Endothelial cell of umbilical vein (primary cell): ENCODE data around the gene CDH19. TPM values are rescaled to one million over a fixed set of nuclear protein-coding genes. Genes with fewer than 3 reads are reported as not detected.

Experiments
- BruUV-seq: library from RNA; stranded (reverse); fragments of 400-500 nt; replicated peaks from 2 replicates; lab custom pipeline; 2021; lab: Mats Ljungman, UMichigan
- CTCF ChIA-PET: fragments of 300-600, 350-600 bp; sonication (Branson Sonifier 250); formaldehyde crosslinking; loops from one replicate; lab custom pipeline; 2021; ENCODE audit warnings: antibody characterized with exemption, inconsistent platforms; lab: Charles Lee
- POLR2A ChIA-PET: fragments of 300-600, 350-600 bp; sonication (Branson Sonifier 250); formaldehyde crosslinking; loops from one replicate; lab custom pipeline; 2021; ENCODE audit warnings: antibody characterized with exemption, inconsistent platforms; lab: Charles Lee
- DNase-seq: peaks from one replicate; pipeline ENCODE4 v3.0.0-alpha.2; 2011; ENCODE audit warnings: low read depth, low spot score
- FAIRE-seq: peaks from 2 replicates; lab custom pipeline; 2011; peaks lifted over from hg19 to GRCh38; lab: Jason Lieb, UNC
- H2AFZ ChIP-seq: 2 replicates; pipeline ENCODE4 v1.6.0; 2012; ENCODE audit warnings: low read depth, low read length, control low read depth, inconsistent platforms
- H3K27ac ChIP-seq: 2 replicates; pipeline ENCODE4 v1.5.1; 2011; ENCODE audit warnings: low read depth, mild to moderate bottlenecking, control low read depth, low read length, moderate library complexity; ENCODE audit not compliant: insufficient read depth
- H3K27me3 ChIP-seq, 2 experiments: 2 replicates each; pipeline versions ENCODE4 v1.6.0 to v1.6.1; 2011; ENCODE audit warnings: low read length in 2 of 2, mixed read lengths in 1 of 2; ENCODE audit not compliant: control insufficient read depth in 2 of 2, insufficient read depth in 2 of 2
- H3K36me3 ChIP-seq, 2 experiments: 2 replicates in 1 of 2; 3 replicates in 1 of 2; pipeline ENCODE4 v1.5.1; 2011; ENCODE audit warnings: low read length in 2 of 2, mild to moderate bottlenecking in 1 of 2, moderate library complexity in 1 of 2; ENCODE audit not compliant: control insufficient read depth in 2 of 2, insufficient read depth in 2 of 2; ENCODE audit errors: extremely low read depth in 1 of 2
- H3K4me1 ChIP-seq: 3 replicates; pipeline ENCODE4 v1.5.1; 2011; ENCODE audit warnings: mild to moderate bottlenecking, low read length; ENCODE audit not compliant: control insufficient read depth, insufficient read depth; ENCODE audit errors: extremely low read depth
- H3K4me2 ChIP-seq: 2 replicates; pipeline ENCODE4 v1.6.1; 2011; ENCODE audit warnings: low read length, control low read depth, mixed read lengths; ENCODE audit not compliant: insufficient read depth
- H3K4me3 ChIP-seq, 3 experiments: fragments of 200-600 bp in 1 of 3; sonication (generic), shearing (Covaris generic) in 1 of 3; replicated peaks in 1 of 3; 2 replicates each; pipeline ENCODE4 v1.5.1; 2011 to 2016; ENCODE audit warnings: control low read depth in 3 of 3, low read length in 3 of 3, mild to moderate bottlenecking in 2 of 3, inconsistent platforms in 1 of 3, low read depth in 1 of 3, moderate library complexity in 1 of 3; ENCODE audit not compliant: insufficient read depth in 1 of 3
- H3K79me2 ChIP-seq: 2 replicates; pipeline ENCODE4 v1.6.0; 2012; ENCODE audit warnings: low read length, inconsistent platforms; ENCODE audit not compliant: control insufficient read depth, insufficient read depth
- H3K9ac ChIP-seq: replicated peaks from 2 replicates; pipeline ENCODE3; 2011; ENCODE audit warnings: low read length, control low read depth; ENCODE audit not compliant: insufficient read depth; ENCODE audit errors: extremely low read depth
- H3K9me1 ChIP-seq: replicated peaks from 3 replicates; pipeline ENCODE4 v1.6.0; 2011; ENCODE audit warnings: mild to moderate bottlenecking, low read length; ENCODE audit not compliant: control insufficient read depth, insufficient read depth; ENCODE audit errors: extremely low read depth
- H3K9me3 ChIP-seq: replicated peaks from 2 replicates; pipeline ENCODE4 v1.5.1; 2012; ENCODE audit warnings: low read length, inconsistent platforms; ENCODE audit not compliant: control insufficient read depth, insufficient read depth
- H4K20me1 ChIP-seq: replicated peaks from 2 replicates; pipeline ENCODE3; 2011; ENCODE audit warnings: mild to moderate bottlenecking, low read length; ENCODE audit not compliant: control insufficient read depth, insufficient read depth; ENCODE audit errors: extremely low read depth
- CTCF ChIP-seq, 2 donors: IDR thresholded peaks; 1 replicate in 1 of 2; 2 replicates in 1 of 2; pipeline ENCODE4 v1.5.1; 2011; ENCODE audit warnings: low read length in 2 of 2, mild to moderate bottlenecking in 2 of 2, moderate library complexity in 2 of 2, control low read depth in 1 of 2, inconsistent platforms in 1 of 2, low read depth in 1 of 2; ENCODE audit not compliant: insufficient read depth in 1 of 2; ENCODE audit errors: extremely low read depth in 1 of 2
- EZH2 ChIP-seq: IDR thresholded peaks from 2 replicates; pipeline ENCODE4 v1.6.1; 2012; ENCODE audit warnings: borderline replicate concordance, low read depth, mild to moderate bottlenecking, moderate library complexity, low read length, inconsistent platforms; ENCODE audit not compliant: severe bottlenecking
- FOS ChIP-seq: IDR thresholded peaks from 2 replicates; pipeline ENCODE4 v1.6.1; 2011; ENCODE audit warnings: mild to moderate bottlenecking, low read length, moderate library complexity, borderline replicate concordance; ENCODE audit not compliant: insufficient read depth
- GATA2 ChIP-seq: IDR thresholded peaks from 2 replicates; pipeline ENCODE4 v1.7.0; 2011; ENCODE audit warnings: low read depth, mild to moderate bottlenecking, moderate library complexity, mixed read lengths, low read length; ENCODE audit not compliant: insufficient read length, insufficient read depth
- JUN ChIP-seq: IDR thresholded peaks from 2 replicates; pipeline ENCODE4 v1.6.1; 2011; ENCODE audit warnings: borderline replicate concordance, low read depth; ENCODE audit not compliant: insufficient read length, insufficient read depth
- MAX ChIP-seq: IDR thresholded peaks from 2 replicates; pipeline ENCODE4 v1.6.1; 2011; ENCODE audit not compliant: insufficient read depth, insufficient read length
- MYC ChIP-seq: IDR thresholded peaks from one replicate; pipeline ENCODE4 v1.6.1; 2011; ENCODE audit warnings: mild to moderate bottlenecking, low read depth, low read length
- POLR2A ChIP-seq: IDR thresholded peaks from 2 replicates; pipeline ENCODE4 v1.6.1; 2012; ENCODE audit warnings: low read depth, mild to moderate bottlenecking, control low read depth, low read length
- POLR2AphosphoS5 ChIP-seq: IDR thresholded peaks from 2 replicates; pipeline ENCODE4 v1.6.1; 2012; ENCODE audit warnings: low read depth, mild to moderate bottlenecking, control low read depth, low read length, moderate library complexity; ENCODE audit not compliant: insufficient read depth
- dilution Hi-C: fragments of 300-500 bp; cut with MboI; formaldehyde crosslinking; loops from one replicate; pipeline ENCODE4 v1.15.0; 2019; ENCODE audit warnings: low sequenced_read_pairs; ENCODE audit not compliant: extremely low pct_ligation_motif_present
- intact Hi-C: fragments of 100-400 bp; cut with micrococcal nuclease; formaldehyde crosslinking; loops from one replicate; pipeline ENCODE4 v1.10.0; 2022
- polyA plus RNA-seq, 4 experiments: library from polyadenylated mRNA; depleted of rRNA in 3 of 4; stranded (reverse) in 3 of 4; unstranded in 1 of 4; fragments of >200 nt; gene quantifications; 2 replicates each; pipeline versions ENCODE4 v1.2.1 to v1.2.3, GENCODE V29; 2011 to 2012; ENCODE audit warnings: missing spikeins in 1 of 4
- total RNA-seq: library from RNA; stranded (reverse); gene quantifications from 2 replicates; pipeline ENCODE4 v1.2.3, GENCODE V29; 2021

The CDH19 gene
- total and polyA plus RNA-seq, 2 donors (not counting 3 experiments of a cell fraction or from before 2014, with no cell fraction given): not detected

GRCh38 chr18:66575263-66575662 is 28.6 kb downstream of the CDH19 start:
- dilution Hi-C loops (no loop called here), intact Hi-C loops (no loop called here)
- TF ChIP-seq POLR2AphosphoS5 (no peak), POLR2A (no peak), JUN (no peak), GATA2 (no peak), EZH2 (no peak), CTCF (IDR thresholded peaks at IDR 0.05; ENCODE audit: extremely low read depth in 1 of 2, insufficient read depth in 1 of 2, low read depth in 1 of 2, low read length in 2 of 2) (no peak), MAX (no peak), MYC (no peak), FOS (no peak)
- H3K27me3 ChIP-seq: no peaks in the 10 kb centered on the region
- H3K4me2 ChIP-seq: no peak overlapping the region
- no peak overlapping the region for H3K4me3 ChIP-seq
- FAIRE-seq (no peak), DNase-seq (no peak)
- no peak overlapping the region for H3K9ac ChIP-seq
- ChIA-PET POLR2A (no interaction called here), CTCF (no interaction called here)
- no peaks in the 10 kb centered on the region for H3K9me3 ChIP-seq
- no peak overlapping the region for H3K27ac ChIP-seq
- no peaks in the 10 kb centered on the region for H3K36me3 ChIP-seq
- H3K9me1 ChIP-seq: no peaks in the 10 kb centered on the region
- no peaks in the 10 kb centered on the region for H3K79me2 ChIP-seq
- BruUV-seq: no TSS peak
- H3K4me1 ChIP-seq: no peaks in the 10 kb centered on the region
- no peaks in the 10 kb centered on the region for H4K20me1 ChIP-seq
- no peak overlapping the region for H2AFZ ChIP-seq
